ENCODE data around the gene RPS19BP1.

RPS19BP1 gene

GRCh38 chr22:39532215-39533073, at the start of gene RPS19BP1:
Gene RPS19BP1 (minus strand): TSS chr22:39532748. CDS start chr22:39532738, 10 bp downstream.
- Histone ChIP-seq H3K9ac (ENCODE audit: low read depth, low read length) (peak within 1 kb of the TSS; percentile 94), H3K36me3 (ENCODE audit: insufficient read depth, low read length) (no peaks in the 10 kb centered on the region), H3K4me1 (ENCODE audit: insufficient read depth, low read length) (peaks cover 26% of the 10 kb centered on the region; the same call in 1 of the 2 replicates), H3K9me3 (ENCODE audit: control insufficient read depth, insufficient read depth, low read length) (no peaks in the 10 kb centered on the region)

DNA sequence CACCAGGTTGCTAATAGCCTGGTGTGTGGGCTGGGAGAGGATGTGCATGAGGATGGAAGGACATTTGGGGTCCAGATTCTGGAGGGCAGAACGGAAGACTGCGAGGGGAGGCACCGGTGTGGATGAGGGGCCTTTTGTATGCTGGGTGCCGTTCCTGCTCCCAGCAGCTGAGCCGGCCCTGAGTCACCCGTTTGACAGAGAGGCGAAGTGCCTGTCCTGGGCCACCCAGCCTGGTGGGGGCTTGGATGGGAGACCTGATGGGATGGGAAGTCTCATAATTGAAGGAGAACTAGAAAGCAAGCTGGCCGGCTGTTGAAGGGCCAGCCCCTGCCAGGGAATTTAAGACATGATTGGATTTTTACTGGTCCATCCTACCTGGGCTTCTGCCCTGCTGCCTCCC, 48.8 kb upstream of the RPS19BP1 start:
- no peaks in the 10 kb centered on the region for H3K9me3 ChIP-seq (ENCODE audit: control insufficient read depth, insufficient read depth, low read length)
- H3K4me1 ChIP-seq (ENCODE audit: insufficient read depth, low read length) = peaks cover 4% of the 10 kb centered on the region
- no peaks in the 10 kb centered on the region for H3K36me3 ChIP-seq (ENCODE audit: insufficient read depth, low read length)
- H3K9ac ChIP-seq (ENCODE audit: low read depth, low read length) = no peak overlapping the region

DNA sequence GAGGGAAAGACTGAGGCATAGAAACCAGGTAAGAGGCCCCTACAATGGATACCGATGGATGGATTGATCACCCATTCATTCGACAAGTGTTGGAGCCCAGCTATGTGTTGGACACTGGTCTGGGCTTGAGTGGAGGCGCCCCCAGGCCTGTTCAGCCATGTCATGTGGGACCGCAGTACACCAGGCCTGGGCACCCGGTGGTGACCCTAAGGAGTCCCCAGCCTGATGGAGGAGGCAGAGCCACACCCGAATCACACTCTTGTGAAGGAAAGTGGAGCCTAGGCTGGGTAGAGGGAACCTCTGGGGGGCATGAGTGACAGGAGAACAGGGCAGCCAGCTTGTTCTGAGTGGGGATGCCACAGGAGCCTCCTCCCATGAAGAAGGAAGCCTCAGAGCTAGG, 48.2 kb upstream of the RPS19BP1 start:
- Histone ChIP-seq H3K9me3 (ENCODE audit: control insufficient read depth, insufficient read depth, low read length) (no peaks in the 10 kb centered on the region), H3K9ac (ENCODE audit: low read depth, low read length) (no peak overlapping the region), H3K36me3 (ENCODE audit: insufficient read depth, low read length) (no peaks in the 10 kb centered on the region), H3K4me1 (ENCODE audit: insufficient read depth, low read length) (peaks cover 4% of the 10 kb centered on the region)

- Histone ChIP-seq H3K9ac (ENCODE audit: low read depth, low read length) (no peak overlapping the region), H3K9me3 (ENCODE audit: control insufficient read depth, insufficient read depth, low read length) (no peaks in the 10 kb centered on the region), H3K4me1 (ENCODE audit: insufficient read depth, low read length) (peaks cover 6% of the 10 kb centered on the region), H3K36me3 (ENCODE audit: insufficient read depth, low read length) (no peaks in the 10 kb centered on the region)
Observed at GRCh38 chr22:39580006-39580441, 47.5 kb upstream of the RPS19BP1 start.

- no peak overlapping the region for H3K9ac ChIP-seq (ENCODE audit: low read depth, low read length)
- H3K9me3 ChIP-seq (ENCODE audit: control insufficient read depth, insufficient read depth, low read length) = no peaks in the 10 kb centered on the region
- H3K36me3 ChIP-seq (ENCODE audit: insufficient read depth, low read length) = no peaks in the 10 kb centered on the region
- H3K4me1 ChIP-seq (ENCODE audit: insufficient read depth, low read length) = peaks cover 6% of the 10 kb centered on the region
Observed at GRCh38 chr22:39577900-39578299, 45.4 kb upstream of the RPS19BP1 start.

DNA sequence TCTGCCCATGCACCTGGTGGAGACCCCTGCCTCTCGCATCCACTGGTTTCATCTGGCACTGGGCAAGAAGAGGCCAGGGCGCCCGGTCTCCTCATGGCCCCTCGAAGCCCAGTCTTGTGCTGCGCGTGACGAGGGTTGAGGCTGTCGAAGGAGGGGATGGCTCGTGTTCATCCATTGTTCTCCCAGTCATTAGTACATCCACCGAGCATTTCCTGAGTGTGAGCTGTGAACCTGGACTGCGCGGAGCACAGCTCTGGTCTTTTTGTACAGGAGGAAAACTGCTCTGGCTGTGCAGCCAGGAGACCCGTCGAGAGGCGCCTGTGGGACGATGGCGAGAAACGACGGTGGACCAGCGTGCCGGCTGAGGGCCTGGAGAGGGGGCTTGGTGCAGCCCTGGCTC, 44.8 kb upstream of the RPS19BP1 start:
- Histone ChIP-seq H3K36me3 (ENCODE audit: insufficient read depth, low read length) (no peaks in the 10 kb centered on the region), H3K4me1 (ENCODE audit: insufficient read depth, low read length) (peaks cover 6% of the 10 kb centered on the region), H3K9me3 (ENCODE audit: control insufficient read depth, insufficient read depth, low read length) (no peaks in the 10 kb centered on the region), H3K9ac (ENCODE audit: low read depth, low read length) (no peak overlapping the region)

GRCh38 chr22:39576027-39576426, 43.5 kb upstream of the RPS19BP1 start:
- H3K9me3 ChIP-seq (ENCODE audit: control insufficient read depth, insufficient read depth, low read length) = no peaks in the 10 kb centered on the region
- peaks cover 6% of the 10 kb centered on the region for H3K4me1 ChIP-seq (ENCODE audit: insufficient read depth, low read length)
- no peak overlapping the region for H3K9ac ChIP-seq (ENCODE audit: low read depth, low read length)
- H3K36me3 ChIP-seq (ENCODE audit: insufficient read depth, low read length) = no peaks in the 10 kb centered on the region

GRCh38 chr22:39575552-39575825, 42.9 kb upstream of the RPS19BP1 start:
- H3K4me1 ChIP-seq (ENCODE audit: insufficient read depth, low read length) = peaks cover 6% of the 10 kb centered on the region
- H3K9me3 ChIP-seq (ENCODE audit: control insufficient read depth, insufficient read depth, low read length) = no peaks in the 10 kb centered on the region
- no peak overlapping the region for H3K9ac ChIP-seq (ENCODE audit: low read depth, low read length)
- no peaks in the 10 kb centered on the region for H3K36me3 ChIP-seq (ENCODE audit: insufficient read depth, low read length)

GRCh38 chr22:39574779-39575551, 42.4 kb upstream of the RPS19BP1 start:
- H3K9me3 ChIP-seq (ENCODE audit: control insufficient read depth, insufficient read depth, low read length) = no peaks in the 10 kb centered on the region
- H3K36me3 ChIP-seq (ENCODE audit: insufficient read depth, low read length) = no peaks in the 10 kb centered on the region
- H3K4me1 ChIP-seq (ENCODE audit: insufficient read depth, low read length) = peaks cover 3% of the 10 kb centered on the region
- no peak overlapping the region for H3K9ac ChIP-seq (ENCODE audit: low read depth, low read length)

- peaks cover 7% of the 10 kb centered on the region; the same call in 1 of the 2 replicates for H3K4me1 ChIP-seq (ENCODE audit: insufficient read depth, low read length)
- no peak overlapping the region for H3K9ac ChIP-seq (ENCODE audit: low read depth, low read length)
- H3K9me3 ChIP-seq (ENCODE audit: control insufficient read depth, insufficient read depth, low read length) = no peaks in the 10 kb centered on the region
- H3K36me3 ChIP-seq (ENCODE audit: insufficient read depth, low read length) = no peaks in the 10 kb centered on the region
Observed at GRCh38 chr22:39571538-39571937, 39.0 kb upstream of the RPS19BP1 start.

GRCh38 chr22:39570665-39571064, 38.1 kb upstream of the RPS19BP1 start, which contains the start of gene CACNA1I:
Gene CACNA1I (plus strand): TSS chr22:39570753. CDS start chr22:39570753, 0 bp downstream.
- H3K4me1 ChIP-seq (ENCODE audit: insufficient read depth, low read length) = peaks cover 7% of the 10 kb centered on the region; the same call in 1 of the 2 replicates
- H3K36me3 ChIP-seq (ENCODE audit: insufficient read depth, low read length) = no peaks in the 10 kb centered on the region
- no peak within 1 kb of the TSS for H3K9ac ChIP-seq (ENCODE audit: low read depth, low read length)
- H3K9me3 ChIP-seq (ENCODE audit: control insufficient read depth, insufficient read depth, low read length) = no peaks in the 10 kb centered on the region

GRCh38 chr22:39570226-39570625, 37.7 kb upstream of the RPS19BP1 start:
- Histone ChIP-seq H3K36me3 (ENCODE audit: insufficient read depth, low read length) (no peaks in the 10 kb centered on the region), H3K4me1 (ENCODE audit: insufficient read depth, low read length) (peaks cover 7% of the 10 kb centered on the region; the same call in 1 of the 2 replicates), H3K9ac (ENCODE audit: low read depth, low read length) (no peak overlapping the region), H3K9me3 (ENCODE audit: control insufficient read depth, insufficient read depth, low read length) (no peaks in the 10 kb centered on the region)

DNA sequence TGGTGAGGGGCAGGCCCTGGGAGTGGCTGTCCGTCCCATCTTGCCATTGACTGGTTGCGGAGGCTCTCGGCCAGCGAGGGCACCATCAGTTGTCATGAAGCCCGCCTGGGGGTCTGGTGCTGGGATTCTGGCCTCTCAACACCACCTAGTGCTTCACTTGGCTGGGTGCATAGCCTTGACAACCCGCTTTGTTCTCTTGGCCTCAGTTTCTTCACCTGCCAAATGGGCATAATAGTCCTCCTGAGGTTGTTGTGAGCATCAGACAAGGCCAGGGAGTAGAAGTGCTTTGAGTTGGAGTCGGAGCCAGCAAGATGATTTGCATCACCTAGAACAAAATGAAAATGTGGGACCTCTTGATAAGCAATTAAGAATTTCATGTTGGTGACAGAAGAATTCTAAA, 36.5 kb upstream of the RPS19BP1 start:
- no peaks in the 10 kb centered on the region for H3K9me3 ChIP-seq (ENCODE audit: control insufficient read depth, insufficient read depth, low read length)
- H3K36me3 ChIP-seq (ENCODE audit: insufficient read depth, low read length) = no peaks in the 10 kb centered on the region
- H3K4me1 ChIP-seq (ENCODE audit: insufficient read depth, low read length) = peaks cover 5% of the 10 kb centered on the region; the same call in 1 of the 2 replicates
- no peak overlapping the region for H3K9ac ChIP-seq (ENCODE audit: low read depth, low read length)

DNA sequence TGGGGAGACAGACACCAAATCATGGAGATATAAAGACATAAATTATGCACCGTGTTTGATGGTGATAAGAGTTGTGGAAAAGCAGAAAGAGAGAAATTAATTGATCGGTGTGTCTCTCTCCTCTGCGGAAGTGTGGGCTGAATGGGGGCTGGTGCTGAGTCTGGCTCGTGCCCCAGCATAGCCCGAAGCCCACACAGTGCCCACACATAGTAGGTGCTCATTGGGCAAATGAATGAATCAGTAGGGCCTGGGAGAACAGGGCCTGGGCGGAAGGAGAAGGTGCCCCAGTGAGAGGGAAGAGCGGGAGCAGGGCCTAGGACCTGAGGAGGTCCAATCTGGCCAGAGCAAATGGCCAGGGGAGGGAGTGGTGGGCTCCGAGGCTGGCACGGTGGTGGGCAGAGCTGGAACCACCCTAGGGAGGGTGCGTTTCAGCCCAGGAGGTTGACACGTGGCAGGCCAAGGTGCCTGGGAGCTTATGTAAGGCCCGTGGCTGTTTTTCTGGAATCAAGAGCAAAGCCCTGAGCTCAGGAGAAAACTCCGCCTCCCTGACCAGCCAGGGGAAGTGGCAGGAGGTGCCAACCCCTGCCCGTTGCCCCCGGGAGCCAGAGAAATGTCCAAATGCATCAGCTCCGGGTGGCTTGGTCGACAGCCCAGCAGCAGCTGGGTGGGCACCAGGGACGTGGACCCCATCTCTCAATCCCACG, 35.9 kb upstream of the RPS19BP1 start:
- Histone ChIP-seq H3K36me3 (ENCODE audit: insufficient read depth, low read length) (no peaks in the 10 kb centered on the region), H3K4me1 (ENCODE audit: insufficient read depth, low read length) (peaks cover 5% of the 10 kb centered on the region; the same call in 1 of the 2 replicates), H3K9me3 (ENCODE audit: control insufficient read depth, insufficient read depth, low read length) (no peaks in the 10 kb centered on the region), H3K9ac (ENCODE audit: low read depth, low read length) (no peak overlapping the region)
